GM19395 (cell line): ENCODE results near the gene CEL.
"Not testable (repeated sequence)": the region's sequence is repeated elsewhere in the genome, so short reads cannot be mapped to it uniquely, and the experiment has no call there.

ENCODE experiments used
- ATAC-seq: cut with Tn5 transposase; IDR thresholded peaks from one replicate; pipeline ENCODE4 v1.9.1; 2021; ENCODE audit warnings: mild to moderate bottlenecking, moderate library complexity; ENCODE audit not compliant: unreplicated experiment

The CEL gene

GRCh38 chr9:133063159-133063499 lies 1.3 kb downstream of the CEL start:
- no peak for ATAC-seq

DNA sequence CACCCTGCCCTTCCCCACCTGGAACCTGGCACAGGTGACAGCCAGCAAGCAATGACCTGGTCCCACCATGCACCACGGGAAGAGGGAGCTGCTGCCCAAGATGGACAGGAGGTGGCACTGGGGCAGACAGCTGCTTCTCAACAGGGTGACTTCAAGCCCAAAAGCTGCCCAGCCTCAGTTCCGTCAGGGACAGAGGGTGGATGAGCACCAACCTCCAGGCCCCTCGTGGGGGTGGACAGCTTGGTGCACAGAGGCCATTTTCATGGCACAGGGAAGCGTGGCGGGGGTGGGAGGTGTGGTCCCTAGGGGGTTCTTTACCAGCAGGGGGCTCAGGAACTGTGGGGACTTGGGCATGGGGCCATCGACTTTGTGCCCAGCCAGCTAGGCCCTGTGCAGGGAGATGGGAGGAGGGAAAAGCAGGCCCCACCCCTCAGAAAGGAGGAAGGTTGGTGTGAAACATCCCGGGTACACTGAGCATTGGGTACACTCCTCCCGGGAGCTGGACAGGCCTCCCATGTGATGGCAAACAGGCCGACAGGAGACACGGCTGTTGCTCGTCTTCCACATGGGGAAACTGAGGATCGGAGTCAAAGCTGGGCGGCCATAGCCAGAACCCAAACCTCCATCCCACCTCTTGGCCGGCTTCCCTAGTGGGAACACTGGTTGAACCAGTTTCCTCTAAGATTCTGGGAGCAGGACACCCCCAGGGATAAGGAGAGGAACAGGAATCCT lies 1.9 kb downstream of the CEL start:
- no peak for ATAC-seq

GRCh38 chr9:133064241-133065069 lies 2.7 kb downstream of the CEL start:
- no peak for ATAC-seq

GRCh38 chr9:133065070-133065388 lies 3.2 kb downstream of the CEL start:
- ATAC-seq, result no peak

DNA sequence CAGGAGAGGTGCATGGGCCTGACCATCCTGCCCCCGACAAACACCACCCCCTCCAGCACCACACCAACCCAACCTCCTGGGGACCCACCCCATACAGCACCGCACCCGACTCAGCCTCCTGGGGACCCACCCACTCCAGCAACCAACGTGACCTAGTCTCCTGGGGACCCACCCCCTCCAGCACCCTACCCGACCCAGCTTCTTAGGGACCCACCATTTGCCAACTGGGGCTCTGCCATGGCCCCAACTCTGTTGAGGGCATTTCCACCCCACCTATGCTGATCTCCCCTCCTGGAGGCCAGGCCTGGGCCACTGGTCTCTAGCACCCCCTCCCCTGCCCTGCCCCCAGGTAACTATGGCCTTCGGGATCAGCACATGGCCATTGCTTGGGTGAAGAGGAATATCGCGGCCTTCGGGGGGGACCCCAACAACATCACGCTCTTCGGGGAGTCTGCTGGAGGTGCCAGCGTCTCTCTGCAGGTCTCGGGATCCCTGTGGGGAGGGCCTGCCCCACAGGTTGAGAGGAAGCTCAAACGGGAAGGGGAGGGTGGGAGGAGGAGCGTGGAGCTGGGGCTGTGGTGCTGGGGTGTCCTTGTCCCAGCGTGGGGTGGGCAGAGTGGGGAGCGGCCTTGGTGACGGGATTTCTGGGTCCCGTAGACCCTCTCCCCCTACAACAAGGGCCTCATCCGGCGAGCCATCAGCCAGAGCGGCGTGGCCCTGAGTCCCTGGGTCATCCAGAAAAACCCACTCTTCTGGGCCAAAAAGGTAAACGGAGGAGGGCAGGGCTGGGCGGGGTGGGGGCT lies 4.6 kb downstream of the CEL start:
- ATAC-seq, result no peak

GRCh38 chr9:133067006-133067405 lies 5.2 kb downstream of the CEL start:
- ATAC-seq, result no peak

- no peak for ATAC-seq
These were observed 6.0 kb downstream of the CEL start for GRCh38 chr9:133067813-133068212.

DNA sequence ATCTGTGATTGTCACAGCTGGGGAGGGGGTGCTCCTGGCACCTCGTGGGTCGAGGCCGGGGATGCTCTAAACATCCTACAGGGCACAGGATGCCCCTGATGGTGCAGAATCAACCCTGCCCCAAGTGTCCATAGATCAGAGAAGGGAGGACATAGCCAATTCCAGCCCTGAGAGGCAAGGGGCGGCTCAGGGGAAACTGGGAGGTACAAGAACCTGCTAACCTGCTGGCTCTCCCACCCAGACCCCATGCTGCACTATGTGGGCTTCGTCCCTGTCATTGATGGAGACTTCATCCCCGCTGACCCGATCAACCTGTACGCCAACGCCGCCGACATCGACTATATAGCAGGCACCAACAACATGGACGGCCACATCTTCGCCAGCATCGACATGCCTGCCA lies 6.7 kb downstream of the CEL start:
- ATAC-seq, result not testable (repeated sequence)

- not testable (repeated sequence) for ATAC-seq
These were observed 8.8 kb downstream of the CEL start for GRCh38 chr9:133070500-133070961.

DNA sequence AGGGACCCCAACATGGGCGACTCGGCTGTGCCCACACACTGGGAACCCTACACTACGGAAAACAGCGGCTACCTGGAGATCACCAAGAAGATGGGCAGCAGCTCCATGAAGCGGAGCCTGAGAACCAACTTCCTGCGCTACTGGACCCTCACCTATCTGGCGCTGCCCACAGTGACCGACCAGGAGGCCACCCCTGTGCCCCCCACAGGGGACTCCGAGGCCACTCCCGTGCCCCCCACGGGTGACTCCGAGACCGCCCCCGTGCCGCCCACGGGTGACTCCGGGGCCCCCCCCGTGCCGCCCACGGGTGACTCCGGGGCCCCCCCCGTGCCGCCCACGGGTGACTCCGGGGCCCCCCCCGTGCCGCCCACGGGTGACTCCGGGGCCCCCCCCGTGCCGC lies 9.2 kb downstream of the CEL start:
- not testable (repeated sequence) for ATAC-seq

DNA sequence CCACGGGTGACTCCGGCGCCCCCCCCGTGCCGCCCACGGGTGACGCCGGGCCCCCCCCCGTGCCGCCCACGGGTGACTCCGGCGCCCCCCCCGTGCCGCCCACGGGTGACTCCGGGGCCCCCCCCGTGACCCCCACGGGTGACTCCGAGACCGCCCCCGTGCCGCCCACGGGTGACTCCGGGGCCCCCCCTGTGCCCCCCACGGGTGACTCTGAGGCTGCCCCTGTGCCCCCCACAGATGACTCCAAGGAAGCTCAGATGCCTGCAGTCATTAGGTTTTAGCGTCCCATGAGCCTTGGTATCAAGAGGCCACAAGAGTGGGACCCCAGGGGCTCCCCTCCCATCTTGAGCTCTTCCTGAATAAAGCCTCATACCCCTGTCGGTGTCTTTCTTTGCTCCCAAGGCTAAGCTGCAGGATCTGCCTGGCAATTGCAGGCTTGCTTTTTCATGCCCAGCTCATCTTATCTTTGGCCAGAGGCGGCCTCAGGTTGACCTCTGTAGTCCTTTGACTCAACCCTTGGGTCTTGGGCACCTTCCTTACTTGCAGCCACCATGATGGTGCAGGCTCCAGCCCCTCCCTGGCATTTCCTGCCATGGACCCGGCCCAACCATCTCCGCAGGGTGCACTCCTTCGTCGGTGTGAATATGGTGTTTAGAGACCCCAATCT lies 9.8 kb downstream of the CEL start:
- ATAC-seq, result no peak

GRCh38 chr9:133072210-133072609 lies 10.4 kb downstream of the CEL start:
- not testable (repeated sequence) for ATAC-seq

- ATAC-seq, result no peak
These were observed 11.6 kb downstream of the CEL start for GRCh38 chr9:133073086-133074014.

DNA sequence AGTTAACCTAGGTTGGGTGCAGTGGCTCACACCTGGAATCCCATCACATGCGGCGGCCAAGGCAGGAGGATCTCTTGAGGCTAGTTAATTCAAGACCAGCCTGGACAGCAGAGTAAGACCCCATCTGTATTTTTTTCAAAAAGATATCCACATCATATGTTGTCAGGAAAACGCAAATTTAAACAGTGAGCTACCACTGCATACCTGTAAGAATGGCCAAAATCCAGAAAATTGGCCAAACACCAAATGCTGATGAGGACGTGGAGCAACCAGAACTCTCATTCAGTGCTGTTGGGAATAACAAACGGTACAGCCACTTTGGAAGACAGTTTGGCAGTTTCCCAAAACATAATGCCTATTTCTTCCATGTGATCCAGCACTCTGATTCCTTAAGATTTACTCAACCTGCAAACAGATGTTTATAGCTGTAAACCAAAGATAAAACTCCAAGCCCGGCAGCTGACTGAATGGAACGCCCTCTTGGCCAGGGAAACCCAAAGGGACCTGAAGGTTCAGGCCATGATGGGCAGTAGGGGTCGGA lies 12.4 kb downstream of the CEL start:
- ATAC-seq, result no peak

DNA sequence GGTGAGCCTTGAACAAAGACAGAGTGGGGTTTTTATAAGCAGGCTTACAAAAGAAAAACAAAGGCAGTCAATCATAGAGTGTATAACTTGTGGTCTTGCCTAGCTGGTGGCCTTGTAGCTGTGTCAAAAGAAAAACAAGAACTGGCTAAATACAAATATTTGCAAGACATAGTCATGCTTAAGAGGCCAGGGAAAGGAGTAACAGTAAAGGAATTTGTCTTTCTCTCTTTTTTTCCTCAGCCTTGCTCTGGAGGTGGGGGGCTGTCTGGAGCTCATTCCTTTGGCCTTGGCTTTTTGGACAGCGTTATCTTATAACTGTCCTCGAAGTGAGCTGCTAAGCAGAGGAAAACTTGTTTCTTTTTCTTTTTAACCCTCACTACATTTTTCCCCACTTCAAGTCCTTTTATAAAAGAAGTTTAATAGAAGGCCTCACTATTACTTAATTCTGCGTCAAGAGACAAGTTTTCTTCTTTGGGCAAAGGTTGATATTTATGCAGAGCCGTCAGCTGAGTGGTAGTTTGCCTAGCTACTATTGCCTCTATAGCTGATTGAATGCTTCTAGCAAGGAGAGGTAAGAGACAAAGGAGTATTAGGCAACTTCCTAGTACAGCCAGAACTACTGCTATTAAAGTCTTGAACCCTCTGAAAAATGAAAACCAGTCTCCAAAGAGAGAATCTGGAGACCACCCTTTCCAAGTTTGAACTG lies 14.3 kb downstream of the CEL start:
- no peak for ATAC-seq

- no peak for ATAC-seq
These were observed 14.9 kb downstream of the CEL start for GRCh38 chr9:133076691-133077090.

- ATAC-seq, result no peak
These were observed 16.7 kb downstream of the CEL start for GRCh38 chr9:133078486-133078885.

- ATAC-seq, result no peak
These were observed 18.4 kb downstream of the CEL start for GRCh38 chr9:133080161-133080560.
